K562 (cell line): ENCODE measurements around the gene EFNA2. TPM values are rescaled to one million over a fixed set of nuclear protein-coding genes. Genes with fewer than 3 reads are reported as not detected.

Source experiments
- CBX5 ChIP-seq: IDR thresholded peaks from 2 replicates; pipeline ENCODE4 v1.6.1; 2014; ENCODE audit warnings: low read depth, borderline replicate concordance
- COPS2 ChIP-seq: fragments of 450-650 bp; conservative IDR thresholded peaks from 2 replicates; pipeline ENCODE4 v1.6.1; 2016; ENCODE audit warnings: mild to moderate bottlenecking, moderate library complexity
- ERF ChIP-seq: fragments of 450-650 bp; formaldehyde crosslinking; IDR thresholded peaks from 2 replicates; pipeline ENCODE4 v1.4.0; 2020; ENCODE audit warnings: mild to moderate bottlenecking, mixed read lengths
- ETV5 ChIP-seq: sonication (generic); formaldehyde crosslinking; IDR thresholded peaks from 2 replicates; pipeline ENCODE4 v1.4.0; 2020; ENCODE audit warnings: low read depth, mild to moderate bottlenecking, missing genetic modification reagents
- GATAD2A ChIP-seq: fragments of 450-650 bp; IDR thresholded peaks from 2 replicates; pipeline ENCODE4 v1.6.1; 2017
- MCM2 ChIP-seq: fragments of 450-650 bp; IDR thresholded peaks from 2 replicates; pipeline ENCODE4 v1.6.1; 2017; ENCODE audit warnings: low read depth, mild to moderate bottlenecking
- MIER1 ChIP-seq: fragments of 450-650 bp; IDR thresholded peaks from 2 replicates; pipeline ENCODE4 v1.6.1; 2016; ENCODE audit warnings: antibody characterized with exemption, mild to moderate bottlenecking, low read depth
- NELFE ChIP-seq: IDR thresholded peaks from 2 replicates; pipeline ENCODE4 v1.6.1; 2011; ENCODE audit warnings: mild to moderate bottlenecking; ENCODE audit not compliant: insufficient read depth, insufficient read length
- PHB ChIP-seq: fragments of 250-450 bp; sonication (Bioruptor Pico); IDR thresholded peaks from 2 replicates; pipeline ENCODE4 v1.5.0; 2021
- SIN3A ChIP-seq, 2 experiments: fragments of 150-350 bp in 1 of 2; IDR thresholded peaks; 2 replicates each; pipeline ENCODE4 v1.6.1; 2011 to 2016; ENCODE audit warnings: borderline replicate concordance in 2 of 2, low read depth in 2 of 2, low read length in 2 of 2, mild to moderate bottlenecking in 2 of 2, moderate library complexity in 2 of 2; ENCODE audit not compliant: control insufficient read depth in 1 of 2
- TEAD1 ChIP-seq, 2 experiments: fragments of 450-650 bp in 1 of 2; sonication (generic) in 1 of 2; formaldehyde crosslinking; IDR thresholded peaks; 2 replicates each; pipeline versions ENCODE4 v1.4.0 to v1.8.0; 2020 to 2022; ENCODE audit warnings: mild to moderate bottlenecking in 2 of 2, missing genetic modification reagents in 1 of 2
- TSC22D4 ChIP-seq: fragments of 450-650 bp; IDR thresholded peaks from 2 replicates; pipeline ENCODE4 v1.6.1; 2016; ENCODE audit warnings: missing genetic modification characterization, missing biosample characterization, control low read depth
- ZBTB43 ChIP-seq: sonication (generic); formaldehyde crosslinking; IDR thresholded peaks from 2 replicates; pipeline ENCODE4 v1.8.0; 2023; ENCODE audit warnings: mild to moderate bottlenecking, missing genetic modification reagents
- polyA plus RNA-seq, 8 experiments: library from polyadenylated mRNA; depleted of rRNA in 4 of 8; stranded (reverse) in 5 of 8; unstranded in 3 of 8; fragments of >200 nt; fragmentation: Nextera tagmentation in 2 of 8; fragmentation: Illumina TruSeq in 1 of 8; extraction: Ambion mirVana in 2 of 8; extraction: Trizol in 1 of 8; gene quantifications; 2 replicates each; pipeline versions ENCODE4 v1.2.1 to v1.2.3, GENCODE V29; 2011 to 2014; ENCODE audit warnings: inconsistent platforms in 1 of 8, missing spikeins in 1 of 8
- total RNA-seq, 7 experiments: library from RNA; depleted of rRNA in 6 of 7; stranded (reverse); fragments of >200 nt in 6 of 7; fragmentation: Illumina TruSeq in 2 of 7; extraction: Trizol in 2 of 7; gene quantifications; 2 replicates each; pipeline versions ENCODE4 v1.2.1 to v1.2.3, GENCODE V29; 2011 to 2021; ENCODE audit warnings: low replicate concordance in 1 of 7
- TF ChIP-seq, protein P1 (sequence below): fragments of 450-650 bp; IDR thresholded peaks from 2 replicates; pipeline ENCODE4 v1.6.1; 2017; ENCODE audit warnings: antibody characterized with exemption, mild to moderate bottlenecking
- TF ChIP-seq, protein P2 (sequence below): fragments of 450-650 bp; IDR thresholded peaks from 2 replicates; pipeline ENCODE4 v1.6.1; 2018; ENCODE audit not compliant: partially characterized antibody
- TF ChIP-seq, protein P3 (sequence below): fragments of 250-450 bp; sonication (Bioruptor Pico); IDR thresholded peaks from 2 replicates; pipeline ENCODE4 v1.5.0; 2020; ENCODE audit warnings: mild to moderate bottlenecking, borderline replicate concordance

EFNA2 gene
- total and polyA plus RNA-seq, 9 of the 15 experiments (the other 6 are each of a cell fraction or from before 2014, with no cell fraction given): 0.11 to 0.44 (median 0.15) TPM; not detected in 6

GRCh38 chr19:1266129-1266915 lies 19.4 kb upstream of the EFNA2 start (continued):
- TF ChIP-seq, protein P1, sequence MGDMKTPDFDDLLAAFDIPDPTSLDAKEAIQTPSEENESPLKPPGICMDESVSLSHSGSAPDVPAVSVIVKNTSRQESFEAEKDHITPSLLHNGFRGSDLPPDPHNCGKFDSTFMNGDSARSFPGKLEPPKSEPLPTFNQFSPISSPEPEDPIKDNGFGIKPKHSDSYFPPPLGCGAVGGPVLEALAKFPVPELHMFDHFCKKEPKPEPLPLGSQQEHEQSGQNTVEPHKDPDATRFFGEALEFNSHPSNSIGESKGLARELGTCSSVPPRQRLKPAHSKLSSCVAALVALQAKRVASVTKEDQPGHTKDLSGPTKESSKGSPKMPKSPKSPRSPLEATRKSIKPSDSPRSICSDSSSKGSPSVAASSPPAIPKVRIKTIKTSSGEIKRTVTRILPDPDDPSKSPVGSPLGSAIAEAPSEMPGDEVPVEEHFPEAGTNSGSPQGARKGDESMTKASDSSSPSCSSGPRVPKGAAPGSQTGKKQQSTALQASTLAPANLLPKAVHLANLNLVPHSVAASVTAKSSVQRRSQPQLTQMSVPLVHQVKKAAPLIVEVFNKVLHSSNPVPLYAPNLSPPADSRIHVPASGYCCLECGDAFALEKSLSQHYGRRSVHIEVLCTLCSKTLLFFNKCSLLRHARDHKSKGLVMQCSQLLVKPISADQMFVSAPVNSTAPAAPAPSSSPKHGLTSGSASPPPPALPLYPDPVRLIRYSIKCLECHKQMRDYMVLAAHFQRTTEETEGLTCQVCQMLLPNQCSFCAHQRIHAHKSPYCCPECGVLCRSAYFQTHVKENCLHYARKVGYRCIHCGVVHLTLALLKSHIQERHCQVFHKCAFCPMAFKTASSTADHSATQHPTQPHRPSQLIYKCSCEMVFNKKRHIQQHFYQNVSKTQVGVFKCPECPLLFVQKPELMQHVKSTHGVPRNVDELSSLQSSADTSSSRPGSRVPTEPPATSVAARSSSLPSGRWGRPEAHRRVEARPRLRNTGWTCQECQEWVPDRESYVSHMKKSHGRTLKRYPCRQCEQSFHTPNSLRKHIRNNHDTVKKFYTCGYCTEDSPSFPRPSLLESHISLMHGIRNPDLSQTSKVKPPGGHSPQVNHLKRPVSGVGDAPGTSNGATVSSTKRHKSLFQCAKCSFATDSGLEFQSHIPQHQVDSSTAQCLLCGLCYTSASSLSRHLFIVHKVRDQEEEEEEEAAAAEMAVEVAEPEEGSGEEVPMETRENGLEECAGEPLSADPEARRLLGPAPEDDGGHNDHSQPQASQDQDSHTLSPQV: no peak
- no peak for TF ChIP-seq CBX5
- TF ChIP-seq ERF: no peak
- 0 out of 2 replicates have a peak, but pooled peaks have one; percentile 14 for TF ChIP-seq GATAD2A
- no peak for TF ChIP-seq MIER1
- peak; percentile 55; the same call in 1 of the 2 replicates for TF ChIP-seq ETV5 (CRISPR knock-in tag)
- no peak for TF ChIP-seq TSC22D4 (tag)
- peak in 1 of 2 experiments; percentile 73; a peak in 2 of 4 replicates for TF ChIP-seq TEAD1 (CRISPR knock-in tag; IDR thresholded peaks at IDR 0.05)
- TF ChIP-seq, protein P2, sequence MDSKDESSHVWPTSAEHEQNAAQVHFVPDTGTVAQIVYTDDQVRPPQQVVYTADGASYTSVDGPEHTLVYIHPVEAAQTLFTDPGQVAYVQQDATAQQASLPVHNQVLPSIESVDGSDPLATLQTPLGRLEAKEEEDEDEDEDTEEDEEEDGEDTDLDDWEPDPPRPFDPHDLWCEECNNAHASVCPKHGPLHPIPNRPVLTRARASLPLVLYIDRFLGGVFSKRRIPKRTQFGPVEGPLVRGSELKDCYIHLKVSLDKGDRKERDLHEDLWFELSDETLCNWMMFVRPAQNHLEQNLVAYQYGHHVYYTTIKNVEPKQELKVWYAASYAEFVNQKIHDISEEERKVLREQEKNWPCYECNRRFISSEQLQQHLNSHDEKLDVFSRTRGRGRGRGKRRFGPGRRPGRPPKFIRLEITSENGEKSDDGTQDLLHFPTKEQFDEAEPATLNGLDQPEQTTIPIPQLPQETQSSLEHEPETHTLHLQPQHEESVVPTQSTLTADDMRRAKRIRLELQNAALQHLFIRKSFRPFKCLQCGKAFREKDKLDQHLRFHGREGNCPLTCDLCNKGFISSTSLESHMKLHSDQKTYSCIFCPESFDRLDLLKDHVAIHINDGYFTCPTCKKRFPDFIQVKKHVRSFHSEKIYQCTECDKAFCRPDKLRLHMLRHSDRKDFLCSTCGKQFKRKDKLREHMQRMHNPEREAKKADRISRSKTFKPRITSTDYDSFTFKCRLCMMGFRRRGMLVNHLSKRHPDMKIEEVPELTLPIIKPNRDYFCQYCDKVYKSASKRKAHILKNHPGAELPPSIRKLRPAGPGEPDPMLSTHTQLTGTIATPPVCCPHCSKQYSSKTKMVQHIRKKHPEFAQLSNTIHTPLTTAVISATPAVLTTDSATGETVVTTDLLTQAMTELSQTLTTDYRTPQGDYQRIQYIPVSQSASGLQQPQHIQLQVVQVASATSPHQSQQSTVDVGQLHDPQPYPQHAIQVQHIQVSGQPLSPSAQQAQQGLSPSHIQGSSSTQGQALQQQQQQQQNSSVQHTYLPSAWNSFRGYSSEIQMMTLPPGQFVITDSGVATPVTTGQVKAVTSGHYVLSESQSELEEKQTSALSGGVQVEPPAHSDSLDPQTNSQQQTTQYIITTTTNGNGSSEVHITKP: peak; percentile 84
- TF ChIP-seq PHB (CRISPR knock-in tag): no peak
- no peak for TF ChIP-seq ZBTB43 (CRISPR knock-in tag)
- no peak for TF ChIP-seq COPS2
- TF ChIP-seq NELFE: no peak
- TF ChIP-seq MCM2: no peak
- TF ChIP-seq, protein P3, sequence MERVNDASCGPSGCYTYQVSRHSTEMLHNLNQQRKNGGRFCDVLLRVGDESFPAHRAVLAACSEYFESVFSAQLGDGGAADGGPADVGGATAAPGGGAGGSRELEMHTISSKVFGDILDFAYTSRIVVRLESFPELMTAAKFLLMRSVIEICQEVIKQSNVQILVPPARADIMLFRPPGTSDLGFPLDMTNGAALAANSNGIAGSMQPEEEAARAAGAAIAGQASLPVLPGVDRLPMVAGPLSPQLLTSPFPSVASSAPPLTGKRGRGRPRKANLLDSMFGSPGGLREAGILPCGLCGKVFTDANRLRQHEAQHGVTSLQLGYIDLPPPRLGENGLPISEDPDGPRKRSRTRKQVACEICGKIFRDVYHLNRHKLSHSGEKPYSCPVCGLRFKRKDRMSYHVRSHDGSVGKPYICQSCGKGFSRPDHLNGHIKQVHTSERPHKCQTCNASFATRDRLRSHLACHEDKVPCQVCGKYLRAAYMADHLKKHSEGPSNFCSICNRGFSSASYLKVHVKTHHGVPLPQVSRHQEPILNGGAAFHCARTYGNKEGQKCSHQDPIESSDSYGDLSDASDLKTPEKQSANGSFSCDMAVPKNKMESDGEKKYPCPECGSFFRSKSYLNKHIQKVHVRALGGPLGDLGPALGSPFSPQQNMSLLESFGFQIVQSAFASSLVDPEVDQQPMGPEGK (CRISPR knock-in tag): no peak; the same call in 1 of the 2 replicates
- TF ChIP-seq SIN3A (IDR thresholded peaks at IDR 0.05; ENCODE audit: borderline replicate concordance in 2 of 2, control insufficient read depth in 1 of 2, low read depth in 2 of 2, low read length in 2 of 2): peak in 1 of 2 experiments; percentile 31; a peak in 1 of 4 replicates
